Esophagus muscularis mucosa (tissue), 4 donors: ENCODE measurements around the gene DRG2. TPM values are rescaled to one million over a fixed set of nuclear protein-coding genes. Genes with fewer than 3 reads are reported as not detected.

Source experiments
- DNase-seq: peaks from one replicate; pipeline ENCODE4 v3.0.0-alpha.2; 2017; ENCODE audit errors: extremely low spot score
- H3K27ac ChIP-seq, 4 donors: fragments of 200-600 bp; sonication (generic); replicated peaks in 1 of 4; 1 replicate in 3 of 4; 2 replicates in 1 of 4; pipeline ENCODE4 v1.5.1; 2016 to 2019; ENCODE audit warnings: mild to moderate bottlenecking in 1 of 4
- H3K27me3 ChIP-seq, 4 donors: fragments of 200-600 bp; sonication (generic); one replicate each; pipeline versions ENCODE4 v1.5.1 to v1.6.0; 2016 to 2019
- H3K36me3 ChIP-seq, 4 donors: fragments of 200-600 bp; sonication (generic); one replicate each; pipeline ENCODE4 v1.5.1; 2016 to 2019
- H3K4me1 ChIP-seq, 4 donors: fragments of 200-600 bp; sonication (generic); one replicate each; pipeline ENCODE4 v1.5.1; 2016 to 2019
- H3K4me3 ChIP-seq, 4 donors: fragments of 200-600 bp; sonication (generic); 1 replicate in 2 of 4; 2 replicates in 2 of 4; pipeline ENCODE4 v1.5.1; 2016 to 2019; ENCODE audit warnings: mild to moderate bottlenecking in 4 of 4, moderate library complexity in 1 of 4
- H3K9me3 ChIP-seq, 4 donors: fragments of 200-600 bp; sonication (generic); 1 replicate in 3 of 4; 2 replicates in 1 of 4; pipeline ENCODE4 v1.5.1; 2016 to 2019
- CTCF ChIP-seq, 3 experiments: fragments of 200-600 bp in 2 of 3; fragments of 450-650 bp in 1 of 3; sonication (generic) in 2 of 3; IDR thresholded peaks; one replicate each; pipeline ENCODE4 v1.5.1; 2017 to 2019; ENCODE audit warnings: antibody characterized with exemption in 3 of 3, mild to moderate bottlenecking in 2 of 3, moderate library complexity in 1 of 3
- EP300 ChIP-seq: sonication (generic); formaldehyde crosslinking; IDR thresholded peaks from one replicate; pipeline ENCODE4 v1.6.1; 2017; ENCODE audit warnings: antibody characterized with exemption
- POLR2A ChIP-seq: fragments of 450-650 bp; IDR thresholded peaks from one replicate; pipeline ENCODE4 v1.6.1; 2017; ENCODE audit warnings: antibody characterized with exemption, moderate library complexity, mild to moderate bottlenecking, low read depth
- POLR2AphosphoS5 ChIP-seq, 2 donors: sonication (generic); formaldehyde crosslinking; IDR thresholded peaks; one replicate each; pipeline ENCODE4 v1.6.1; 2017; ENCODE audit warnings: antibody characterized with exemption in 2 of 2
- WGBS: methylation state at CpG from one replicate; pipeline ENCODE4 v1.1.5; 2018; 5-methylcytosine and 5-hydroxymethylcytosine counted together
- intact Hi-C: fragments of 100-400 bp; cut with DNase I; formaldehyde crosslinking; loops from one replicate; pipeline ENCODE4 v1.15.1; 2023
- total RNA-seq, 4 donors: library from RNA; depleted of rRNA; stranded (reverse); fragments of >200 nt; gene quantifications; one replicate each; pipeline versions ENCODE4 v1.1.0 to v1.2.1, GENCODE V29; 2016

Gene DRG2
- total RNA-seq, 4 donors from 2014 or later, result 27.4 to 33.8 (median 33.0) TPM

- no peaks in the 10 kb centered on the region for H3K4me1 ChIP-seq
- H3K4me3 ChIP-seq, result no peak overlapping the region
- H3K27me3 ChIP-seq, result peaks cover 0 to 24% (median 0%) of the 10 kb centered on the region in 4 donors
- DNase-seq, result no peak
- TF ChIP-seq EP300 (no peak), POLR2AphosphoS5 (IDR thresholded peaks at IDR 0.05) (no peak)
- 88% methylated on average over 27 of the region's 33 CpGs for WGBS
- no peaks in the 10 kb centered on the region for H3K36me3 ChIP-seq
- peaks cover 0 to 7% (median 0%) of the 10 kb centered on the region in 4 donors for H3K9me3 ChIP-seq
- H3K27ac ChIP-seq, result no peak overlapping the region
- intact Hi-C loops, result no loop called here
Observed at GRCh38 chr17:18117982-18118975, 30.5 kb downstream of the DRG2 start.

GRCh38 chr17:18119166-18119745 lies 31.5 kb downstream of the DRG2 start:
- Histone ChIP-seq H3K4me3 (no peak overlapping the region), H3K27me3 (peaks cover 0 to 26% (median 0%) of the 10 kb centered on the region in 4 donors), H3K27ac (no peak overlapping the region), H3K4me1 (no peaks in the 10 kb centered on the region), H3K36me3 (no peaks in the 10 kb centered on the region), H3K9me3 (peaks cover 0 to 7% (median 0%) of the 10 kb centered on the region in 4 donors)
- WGBS, result 98% methylated on average over 56 of the region's 57 CpGs
- DNase-seq, result no peak
- intact Hi-C loops, result no loop called here
- TF ChIP-seq CTCF (IDR thresholded peaks at IDR 0.05), result no peak
- TF ChIP-seq POLR2A, result no peak
- TF ChIP-seq EP300, result no peak
- no peak for TF ChIP-seq POLR2AphosphoS5 (IDR thresholded peaks at IDR 0.05)

GRCh38 chr17:18119938-18120337 lies 32.2 kb downstream of the DRG2 start:
- Histone ChIP-seq H3K4me1 (no peaks in the 10 kb centered on the region), H3K27me3 (peaks cover 0 to 22% (median 0%) of the 10 kb centered on the region in 4 donors), H3K9me3 (peaks cover 0 to 7% (median 0%) of the 10 kb centered on the region in 4 donors), H3K4me3 (no peak overlapping the region), H3K27ac (no peak overlapping the region), H3K36me3 (no peaks in the 10 kb centered on the region)
- WGBS, result 96% methylated on average over 30 of the region's 30 CpGs
- DNase-seq, result no peak
- TF ChIP-seq EP300, result no peak
- TF ChIP-seq CTCF (IDR thresholded peaks at IDR 0.05), result no peak
- no peak for TF ChIP-seq POLR2A
- TF ChIP-seq POLR2AphosphoS5 (IDR thresholded peaks at IDR 0.05), result no peak
- intact Hi-C loops, result no loop called here

- intact Hi-C loops, result no loop called here
- 87% methylated on average over 59 of the region's 68 CpGs for WGBS
- H3K27ac ChIP-seq, result no peak overlapping the region
- H3K27me3 ChIP-seq, result peaks cover 0 to 16% (median 0%) of the 10 kb centered on the region in 4 donors
- no peaks in the 10 kb centered on the region for H3K4me1 ChIP-seq
- no peak for TF ChIP-seq EP300
- no peak for TF ChIP-seq POLR2AphosphoS5 (IDR thresholded peaks at IDR 0.05)
- TF ChIP-seq CTCF (IDR thresholded peaks at IDR 0.05), result no peak
- no peak for TF ChIP-seq POLR2A
- H3K36me3 ChIP-seq, result no peaks in the 10 kb centered on the region
- H3K9me3 ChIP-seq, result peaks cover 0 to 7% (median 0%) of the 10 kb centered on the region in 4 donors
- DNase-seq, result no peak
- no peak overlapping the region for H3K4me3 ChIP-seq
Observed at GRCh38 chr17:18120461-18121017, 32.8 kb downstream of the DRG2 start.
